GM10266 (cell line): ENCODE results near the gene PRSS23.

ENCODE experiments used
- DNase-seq: peaks from one replicate; pipeline ENCODE4 v3.0.0; 2012; ENCODE audit errors: extremely low spot score
- TF ChIP-seq, protein P1 (sequence below): IDR thresholded peaks from 2 replicates; pipeline ENCODE4 v1.5.1; 2012; ENCODE audit warnings: mild to moderate bottlenecking, low read depth; ENCODE audit not compliant: control insufficient read depth, insufficient read depth; ENCODE audit errors: missing control alignments

Gene PRSS23

GRCh38 chr11:86800076-86800959 is at the start of gene PRSS23:
PRSS23 (plus strand) TSS chr11:86800542; CDS start chr11:86807644, 7,102 bp downstream.
- DNase-seq = peak; percentile 38
- TF ChIP-seq, protein P1, sequence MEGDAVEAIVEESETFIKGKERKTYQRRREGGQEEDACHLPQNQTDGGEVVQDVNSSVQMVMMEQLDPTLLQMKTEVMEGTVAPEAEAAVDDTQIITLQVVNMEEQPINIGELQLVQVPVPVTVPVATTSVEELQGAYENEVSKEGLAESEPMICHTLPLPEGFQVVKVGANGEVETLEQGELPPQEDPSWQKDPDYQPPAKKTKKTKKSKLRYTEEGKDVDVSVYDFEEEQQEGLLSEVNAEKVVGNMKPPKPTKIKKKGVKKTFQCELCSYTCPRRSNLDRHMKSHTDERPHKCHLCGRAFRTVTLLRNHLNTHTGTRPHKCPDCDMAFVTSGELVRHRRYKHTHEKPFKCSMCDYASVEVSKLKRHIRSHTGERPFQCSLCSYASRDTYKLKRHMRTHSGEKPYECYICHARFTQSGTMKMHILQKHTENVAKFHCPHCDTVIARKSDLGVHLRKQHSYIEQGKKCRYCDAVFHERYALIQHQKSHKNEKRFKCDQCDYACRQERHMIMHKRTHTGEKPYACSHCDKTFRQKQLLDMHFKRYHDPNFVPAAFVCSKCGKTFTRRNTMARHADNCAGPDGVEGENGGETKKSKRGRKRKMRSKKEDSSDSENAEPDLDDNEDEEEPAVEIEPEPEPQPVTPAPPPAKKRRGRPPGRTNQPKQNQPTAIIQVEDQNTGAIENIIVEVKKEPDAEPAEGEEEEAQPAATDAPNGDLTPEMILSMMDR = no peak

DNA sequence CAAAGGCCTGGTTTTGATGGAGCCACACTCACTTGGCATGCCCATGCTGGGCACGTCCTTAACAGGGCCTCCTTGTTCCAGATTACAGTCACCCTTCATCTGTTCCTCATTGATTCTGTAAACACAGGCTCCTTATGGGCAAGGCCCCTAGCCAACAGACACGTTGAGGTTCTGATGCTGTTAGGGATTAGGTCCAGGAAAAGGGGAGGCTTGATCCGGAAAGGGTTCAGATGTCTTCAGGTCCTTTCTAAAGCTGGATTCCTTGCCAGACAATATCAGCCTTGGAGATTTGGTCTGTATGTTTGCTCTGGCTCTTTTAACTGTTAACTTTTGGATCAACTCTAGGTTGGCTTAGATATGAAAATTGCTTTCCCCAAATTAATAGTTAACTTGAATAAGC is 46.9 kb upstream of the PRSS23 start:
- TF ChIP-seq, protein P1 = no peak
- DNase-seq = no peak

DNA sequence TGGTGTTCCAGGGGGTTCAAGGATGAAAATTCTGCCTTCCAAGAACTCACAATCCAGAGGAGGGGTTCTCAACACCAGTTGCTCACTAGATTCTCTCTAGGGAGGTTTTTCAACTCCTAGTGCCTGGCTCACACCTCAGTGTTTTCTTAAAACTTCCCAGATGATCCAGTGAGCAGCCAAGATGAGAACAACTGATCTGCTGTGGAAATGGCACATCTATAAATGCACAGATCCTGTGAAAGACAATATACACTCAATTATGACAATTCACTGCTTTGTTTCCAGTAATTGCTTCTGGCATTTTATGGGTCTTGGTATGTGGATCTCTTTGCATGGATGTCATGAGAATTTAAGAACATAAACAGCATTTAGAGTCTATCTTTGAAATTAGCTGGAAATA is 45.2 kb upstream of the PRSS23 start:
- TF ChIP-seq, protein P1 = no peak
- DNase-seq = no peak

DNA sequence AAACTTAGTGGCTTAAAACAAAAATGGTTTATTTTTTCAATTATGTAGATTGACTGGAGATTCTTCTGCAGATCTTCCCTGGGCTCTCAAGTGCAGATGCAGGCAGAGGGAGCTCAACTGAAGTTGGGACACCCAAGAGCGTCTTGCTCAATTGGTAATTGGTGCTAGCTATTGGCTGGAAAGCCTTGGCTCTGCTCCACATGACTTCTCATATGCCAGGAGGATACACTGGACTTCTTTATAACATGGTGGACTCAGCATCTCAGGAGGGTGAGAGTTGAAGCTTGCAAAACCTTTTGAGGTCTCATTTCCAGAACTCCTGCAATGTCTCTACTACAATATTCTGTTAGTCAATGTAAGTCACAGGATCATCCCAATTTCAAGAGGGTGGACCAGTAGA is 42.2 kb upstream of the PRSS23 start:
- TF ChIP-seq, protein P1 = no peak
- no peak for DNase-seq

GRCh38 chr11:86760577-86760976 is 39.8 kb upstream of the PRSS23 start:
- DNase-seq = no peak
- TF ChIP-seq, protein P1 = no peak

DNA sequence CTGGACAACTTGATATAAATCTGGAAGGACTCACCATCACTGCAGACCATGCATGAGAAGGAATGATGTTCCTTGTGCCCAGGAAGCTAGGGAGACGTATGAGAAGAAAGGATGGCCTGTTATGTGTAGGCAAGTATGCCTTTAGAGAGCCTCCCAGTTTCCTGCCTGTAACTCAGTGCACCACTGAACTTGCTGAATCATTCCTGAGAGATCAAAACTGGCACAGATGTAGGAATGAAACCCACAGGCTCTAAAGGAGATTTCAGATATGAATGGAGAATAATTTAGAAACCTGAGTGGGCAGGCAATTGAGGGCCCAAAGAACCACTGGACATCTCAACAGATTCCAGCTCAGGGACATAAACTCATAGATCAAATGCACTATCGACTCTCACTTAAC is 38.4 kb upstream of the PRSS23 start:
- no peak for DNase-seq
- TF ChIP-seq, protein P1 = no peak

GRCh38 chr11:86765203-86765602 is 35.1 kb upstream of the PRSS23 start:
- TF ChIP-seq, protein P1 = no peak
- DNase-seq = no peak
